B cell (primary cell): ENCODE data around the gene MORC2.

Source experiments
- CTCF ChIP-seq: fragments of 200-600 bp; IDR thresholded peaks from one replicate; pipeline ENCODE4 v1.8.0; 2022; ENCODE audit warnings: antibody characterized with exemption, mild to moderate bottlenecking
- EZH2 ChIP-seq: IDR thresholded peaks from 2 replicates; pipeline ENCODE4 v1.6.1; 2012; ENCODE audit warnings: borderline replicate concordance, low read depth, mild to moderate bottlenecking, moderate library complexity, low read length; ENCODE audit not compliant: insufficient read depth, poor library complexity, severe bottlenecking

- TF ChIP-seq CTCF (no peak), EZH2 (no peak)
Measured at GRCh38 chr22:30968924-30969531, 454 bp upstream of the MORC2 start, which contains the start of gene TUG1.
